MM.1S (cell line): ENCODE data around the gene LAMB2.

Experiments used
- DNase-seq: peaks from one replicate; pipeline ENCODE4 v3.0.0-alpha.2; 2015
- H2AFZ ChIP-seq: fragments of 300-600 bp; sonication (generic); 2 replicates; pipeline ENCODE4 v1.6.0; 2016; ENCODE audit warnings: antibody characterized with exemption, low read length
- H3F3A ChIP-seq: fragments of 300-600 bp; sonication (generic); 2 replicates; pipeline ENCODE4 v1.6.1; 2016; ENCODE audit warnings: mild to moderate bottlenecking, antibody characterized with exemption, low read length, moderate library complexity, mixed read lengths; ENCODE audit not compliant: insufficient read depth
- H3K27ac ChIP-seq: fragments of 300-600 bp; sonication (generic); 2 replicates; pipeline ENCODE4 v1.5.1; 2016; ENCODE audit warnings: mild to moderate bottlenecking, low read length
- H3K27me3 ChIP-seq: fragments of 300-600 bp; sonication (generic); replicated peaks from 2 replicates; pipeline ENCODE4 v1.6.0; 2016; ENCODE audit warnings: low read length; ENCODE audit not compliant: insufficient read depth
- H3K36me3 ChIP-seq: fragments of 300-600 bp; sonication (generic); replicated peaks from 2 replicates; pipeline ENCODE4 v1.6.1; 2016; ENCODE audit warnings: mild to moderate bottlenecking, low read length, mixed read lengths; ENCODE audit not compliant: insufficient read depth
- H3K4me1 ChIP-seq: fragments of 300-600 bp; sonication (generic); 2 replicates; pipeline ENCODE4 v1.6.1; 2016; ENCODE audit warnings: low read length, mixed read lengths
- H3K4me2 ChIP-seq: fragments of 300-600 bp; sonication (generic); 2 replicates; pipeline ENCODE4 v1.6.0; 2016; ENCODE audit warnings: low read depth, low read length
- H3K4me3 ChIP-seq: fragments of 300-600 bp; sonication (generic); 2 replicates; pipeline ENCODE4 v1.5.1; 2016; ENCODE audit warnings: low read length, mixed read lengths
- H3K79me2 ChIP-seq: fragments of 300-600 bp; sonication (generic); 2 replicates; pipeline ENCODE4 v1.6.1; 2016; ENCODE audit warnings: mixed run types, low read length, mixed read lengths
- H3K9ac ChIP-seq: fragments of 300-600 bp; sonication (generic); 2 replicates; pipeline ENCODE4 v1.6.1; 2016; ENCODE audit warnings: low read length, mixed read lengths
- H3K9me2 ChIP-seq: fragments of 300-600 bp; sonication (generic); replicated peaks from 2 replicates; pipeline ENCODE4 v1.6.1; 2016; ENCODE audit warnings: mild to moderate bottlenecking, low read length, mixed read lengths; ENCODE audit not compliant: insufficient read depth
- H3K9me3 ChIP-seq: fragments of 300-600 bp; sonication (generic); replicated peaks from 2 replicates; pipeline ENCODE4 v1.6.1; 2016; ENCODE audit warnings: mild to moderate bottlenecking, low read length, mixed read lengths; ENCODE audit not compliant: insufficient read depth
- H4K20me1 ChIP-seq: fragments of 300-600 bp; sonication (generic); 2 replicates; pipeline ENCODE4 v1.6.1; 2016; ENCODE audit warnings: mild to moderate bottlenecking, low read length, moderate library complexity, mixed read lengths; ENCODE audit not compliant: insufficient read depth
- CTCF ChIP-seq: fragments of 300-600 bp; sonication (generic); IDR thresholded peaks from 2 replicates; pipeline ENCODE4 v1.5.1; 2016; ENCODE audit warnings: antibody characterized with exemption, low read length, mixed read lengths
- EZH2 ChIP-seq: fragments of 300-600 bp; sonication (generic); optimal IDR thresholded peaks from 2 replicates; pipeline ENCODE3; 2017; ENCODE audit warnings: low read depth, mild to moderate bottlenecking, antibody characterized with exemption, low read length, mixed read lengths
- EZH2phosphoT487 ChIP-seq: fragments of 300-600 bp; sonication (generic); IDR thresholded peaks from 2 replicates; pipeline ENCODE4 v1.6.1; 2018; ENCODE audit warnings: antibody characterized with exemption, low read length

LAMB2 gene

GRCh38 chr3:49133226-49133951 lies 539 bp upstream of the LAMB2 start:
- H3K9ac ChIP-seq, result no peak overlapping the region
- no peak overlapping the region for H3K4me2 ChIP-seq

GRCh38 chr3:49132073-49132436 lies 795 bp downstream of the LAMB2 start:
- Histone ChIP-seq H3K27ac (no peak overlapping the region), H3K27me3 (no peaks in the 10 kb centered on the region), H3K4me3 (no peak overlapping the region), H3K4me2 (no peak overlapping the region), H3F3A (no peaks in the 10 kb centered on the region), H4K20me1 (no peaks in the 10 kb centered on the region), H2AFZ (no peak overlapping the region), H3K9me3 (no peaks in the 10 kb centered on the region), H3K79me2 (no peaks in the 10 kb centered on the region), H3K9me2 (no peaks in the 10 kb centered on the region), H3K4me1 (no peaks in the 10 kb centered on the region), H3K36me3 (no peaks in the 10 kb centered on the region), H3K9ac (no peak overlapping the region)
- DNase-seq, result no peak
- no peak for TF ChIP-seq CTCF
- TF ChIP-seq EZH2phosphoT487, result no peak
- no peak for TF ChIP-seq EZH2

More at GRCh38 chr3:49133226-49133951, 539 bp upstream of the LAMB2 start:
- H3K27me3 ChIP-seq, result no peaks in the 10 kb centered on the region
- H3K4me1 ChIP-seq, result no peaks in the 10 kb centered on the region
- H3K9me3 ChIP-seq, result no peaks in the 10 kb centered on the region
- no peak for DNase-seq
- H3K9me2 ChIP-seq, result no peaks in the 10 kb centered on the region
- no peak overlapping the region for H3K4me3 ChIP-seq
- no peak overlapping the region for H3K27ac ChIP-seq
- H3K79me2 ChIP-seq, result no peaks in the 10 kb centered on the region
- H3F3A ChIP-seq, result no peaks in the 10 kb centered on the region
- TF ChIP-seq EZH2 (no peak), EZH2phosphoT487 (no peak), CTCF (no peak)
- no peak overlapping the region for H2AFZ ChIP-seq
- no peaks in the 10 kb centered on the region for H3K36me3 ChIP-seq
- H4K20me1 ChIP-seq, result no peaks in the 10 kb centered on the region

- Histone ChIP-seq H3K27me3 (no peaks in the 10 kb centered on the region), H3F3A (no peaks in the 10 kb centered on the region), H3K9me3 (no peaks in the 10 kb centered on the region), H3K9ac (no peak overlapping the region), H4K20me1 (no peaks in the 10 kb centered on the region), H2AFZ (no peak overlapping the region), H3K27ac (no peak overlapping the region), H3K4me1 (no peaks in the 10 kb centered on the region), H3K9me2 (no peaks in the 10 kb centered on the region), H3K4me2 (no peak overlapping the region), H3K4me3 (no peak overlapping the region), H3K79me2 (no peaks in the 10 kb centered on the region), H3K36me3 (no peaks in the 10 kb centered on the region)
- no peak for DNase-seq
- TF ChIP-seq EZH2phosphoT487 (no peak), CTCF (no peak), EZH2 (no peak)
Measured at GRCh38 chr3:49131576-49131975, 1.3 kb downstream of the LAMB2 start.
